ENCODE measurements around the gene PBX4.

PBX4 gene

DNA sequence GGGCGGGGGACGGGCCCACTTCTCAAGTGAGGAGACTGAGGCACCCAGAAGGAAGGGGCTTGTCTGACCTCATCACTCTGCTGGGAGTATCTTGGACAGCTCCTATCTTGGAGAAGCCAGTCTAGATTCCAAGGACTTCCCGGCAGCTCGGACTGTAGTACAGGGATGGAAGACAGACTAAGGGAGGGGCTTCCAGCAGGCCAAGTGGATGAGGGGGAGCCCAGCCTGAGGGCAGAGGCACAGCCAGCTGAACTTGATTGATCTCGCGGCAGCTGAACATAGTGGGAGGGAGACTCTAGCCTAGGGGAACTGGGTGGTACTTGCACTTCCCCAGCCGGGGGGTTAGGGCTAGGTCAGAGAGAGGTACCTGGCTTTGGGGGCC lies 79.7 kb downstream of the PBX4 start:
- peak; percentile 13 for ATAC-seq

DNA sequence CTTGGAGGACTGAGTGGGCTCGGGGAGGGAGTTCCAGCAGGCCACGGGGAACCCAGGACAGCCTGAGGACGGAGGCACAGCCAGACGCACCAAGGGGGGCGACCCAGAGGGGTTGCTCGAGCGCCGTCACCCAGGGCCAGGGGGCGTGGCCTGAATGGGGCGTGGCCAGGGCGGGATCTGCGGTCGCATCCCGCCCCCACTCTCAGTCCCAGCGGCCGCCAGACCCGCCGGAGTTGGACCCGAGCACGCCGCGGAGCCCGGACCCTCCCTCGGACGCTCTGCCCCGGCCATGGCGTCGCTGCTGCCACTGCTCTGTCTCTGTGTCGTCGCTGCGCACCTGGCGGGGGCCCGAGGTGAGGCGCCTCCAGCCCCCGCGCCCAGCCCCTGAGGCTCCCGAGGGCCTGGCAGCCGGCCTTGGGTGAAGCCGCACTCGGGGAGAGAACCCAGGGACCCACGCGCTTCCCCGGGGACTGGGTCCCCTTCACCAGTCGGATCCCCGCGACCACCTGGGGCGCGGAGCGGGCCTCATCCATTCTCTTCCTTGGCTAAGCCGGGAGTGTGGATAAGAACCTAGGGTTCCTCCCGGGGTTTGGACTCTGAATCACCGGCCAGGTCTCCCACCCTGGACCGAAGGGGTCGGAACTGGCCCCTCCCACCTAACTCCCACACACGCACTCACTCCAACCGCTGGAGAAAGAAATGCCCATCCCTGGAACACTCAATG lies 80.3 kb downstream of the PBX4 start, which contains the start of gene CILP2:
Gene CILP2, plus strand, starts transcription at position 205 of the 724 bp plus-strand sequence. Its CDS starts 85 bp downstream, at position 290.
- peak within 1 kb of the TSS; percentile 64 for H3K4me3 Mint-ChIP-seq
- peaks cover 34% of the 10 kb centered on the region for H3K4me1 Mint-ChIP-seq
- H3K9me3 Mint-ChIP-seq: no peaks in the 10 kb centered on the region
- H3K36me3 Mint-ChIP-seq: no peaks in the 10 kb centered on the region
- H3K27ac Mint-ChIP-seq: peak within 1 kb of the TSS; percentile 37
- ATAC-seq: peak; percentile 18
- H3K27me3 Mint-ChIP-seq: peaks cover 45% of the 10 kb centered on the region

More for the DNA sequence above, 79.7 kb downstream of the PBX4 start:
- H3K27me3 Mint-ChIP-seq: peaks cover 50% of the 10 kb centered on the region
- no peaks in the 10 kb centered on the region for H3K36me3 Mint-ChIP-seq
- H3K4me1 Mint-ChIP-seq: peaks cover 34% of the 10 kb centered on the region
- no peaks in the 10 kb centered on the region for H3K9me3 Mint-ChIP-seq
- peak overlapping the region; percentile 33 for H3K27ac Mint-ChIP-seq
- peak overlapping the region; percentile 63 for H3K4me3 Mint-ChIP-seq

DNA sequence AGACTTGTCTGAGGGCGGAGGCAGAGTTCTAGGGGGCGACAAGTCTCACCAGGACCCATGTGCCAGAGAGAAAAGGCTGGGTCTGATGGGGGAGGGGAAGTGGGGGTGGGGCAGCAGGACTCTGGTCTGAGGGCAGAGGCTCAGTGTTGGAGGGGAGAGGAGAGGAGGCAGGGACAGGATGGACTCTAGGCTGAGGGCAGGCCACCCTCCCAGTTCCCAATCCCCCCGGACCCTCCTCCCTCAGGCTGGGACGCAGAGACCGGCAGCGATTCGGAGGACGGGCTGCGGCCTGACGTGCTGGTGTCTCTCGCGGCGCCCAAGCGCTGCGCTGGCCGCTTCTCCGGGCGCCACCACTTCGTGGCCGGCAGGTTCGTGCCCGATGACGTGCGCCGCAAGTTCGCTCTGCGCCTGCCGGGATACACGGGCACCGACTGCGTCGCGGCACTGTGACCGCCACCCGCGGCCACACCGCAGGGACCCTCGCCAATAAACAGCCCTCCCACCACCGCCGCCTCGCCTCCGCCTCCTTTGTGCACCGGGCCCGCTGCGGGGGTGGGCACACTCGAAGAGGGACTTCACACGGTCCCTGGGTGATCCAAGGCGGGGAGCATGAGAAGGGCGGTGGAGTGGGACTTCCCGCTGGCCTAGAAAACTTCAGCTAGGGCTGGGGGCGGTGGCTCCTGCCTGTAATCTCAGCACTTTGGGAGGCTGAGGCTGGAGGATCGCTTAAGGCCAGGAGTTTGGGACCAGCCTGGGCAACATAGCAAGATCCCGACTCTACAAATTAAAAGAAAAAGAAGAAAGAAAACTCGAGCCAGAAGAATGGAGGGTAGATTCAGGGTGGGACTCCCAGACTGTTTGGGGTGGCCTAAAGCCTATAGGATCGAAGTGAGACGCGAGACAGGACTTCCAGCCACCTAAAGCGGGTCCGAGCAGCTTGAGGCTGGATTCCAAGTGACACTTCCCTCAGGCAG lies 81.1 kb downstream of the PBX4 start:
- H3K36me3 Mint-ChIP-seq: no peaks in the 10 kb centered on the region
- no peaks in the 10 kb centered on the region for H3K9me3 Mint-ChIP-seq
- peaks cover 37% of the 10 kb centered on the region for H3K27me3 Mint-ChIP-seq
- ATAC-seq: no peak
- H3K4me3 Mint-ChIP-seq: peak overlapping the region; percentile 64
- peaks cover 35% of the 10 kb centered on the region for H3K4me1 Mint-ChIP-seq
- peak overlapping the region; percentile 37 for H3K27ac Mint-ChIP-seq

DNA sequence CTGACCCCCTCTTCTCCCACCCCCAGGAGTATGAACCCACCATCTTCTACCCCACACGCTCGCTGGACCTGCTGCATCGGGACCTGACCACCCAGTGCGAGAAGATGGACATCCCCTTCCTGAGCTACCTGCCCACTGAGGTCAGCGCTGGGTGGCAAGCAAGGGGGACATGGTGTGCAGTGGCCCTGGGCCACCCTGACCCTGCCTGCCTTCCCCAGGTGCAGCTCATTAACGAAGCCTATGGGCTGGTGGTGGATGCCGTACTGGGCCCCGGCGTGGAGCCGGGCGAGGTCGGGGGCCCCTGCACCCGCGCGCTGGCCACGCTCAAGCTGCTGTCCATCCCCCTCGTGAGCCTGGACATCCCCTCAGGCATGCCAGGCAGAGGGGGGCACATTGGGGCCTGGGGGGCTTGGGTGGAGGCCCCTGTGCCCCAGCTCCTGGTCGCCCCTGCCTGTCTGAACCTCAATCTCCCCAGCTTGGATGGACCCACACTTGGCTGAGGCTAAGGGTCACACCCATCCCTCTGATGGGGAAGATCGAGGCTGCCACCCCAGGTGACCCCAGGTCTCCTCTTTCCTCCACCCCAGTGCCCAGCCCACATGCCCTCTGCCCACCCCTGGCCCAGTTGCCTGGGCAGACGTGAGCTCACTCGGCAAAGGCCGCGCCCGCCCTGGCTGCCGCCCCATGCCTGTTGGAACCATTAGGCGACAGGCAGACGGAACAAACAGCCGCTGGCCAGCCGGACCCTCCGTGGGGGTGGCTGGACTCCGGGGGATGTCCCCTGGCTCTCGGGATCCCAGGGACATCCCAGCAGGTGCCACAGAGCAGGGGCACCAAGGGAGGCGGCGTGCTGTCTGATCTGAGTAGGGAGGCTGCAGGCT lies 82.9 kb downstream of the PBX4 start:
- no peaks in the 10 kb centered on the region for H3K9me3 Mint-ChIP-seq
- no peak overlapping the region for H3K27ac Mint-ChIP-seq
- no peak overlapping the region for H3K4me3 Mint-ChIP-seq
- peaks cover 19% of the 10 kb centered on the region for H3K27me3 Mint-ChIP-seq
- ATAC-seq: no peak
- peaks cover 30% of the 10 kb centered on the region for H3K4me1 Mint-ChIP-seq
- H3K36me3 Mint-ChIP-seq: peaks cover 6% of the 10 kb centered on the region

DNA sequence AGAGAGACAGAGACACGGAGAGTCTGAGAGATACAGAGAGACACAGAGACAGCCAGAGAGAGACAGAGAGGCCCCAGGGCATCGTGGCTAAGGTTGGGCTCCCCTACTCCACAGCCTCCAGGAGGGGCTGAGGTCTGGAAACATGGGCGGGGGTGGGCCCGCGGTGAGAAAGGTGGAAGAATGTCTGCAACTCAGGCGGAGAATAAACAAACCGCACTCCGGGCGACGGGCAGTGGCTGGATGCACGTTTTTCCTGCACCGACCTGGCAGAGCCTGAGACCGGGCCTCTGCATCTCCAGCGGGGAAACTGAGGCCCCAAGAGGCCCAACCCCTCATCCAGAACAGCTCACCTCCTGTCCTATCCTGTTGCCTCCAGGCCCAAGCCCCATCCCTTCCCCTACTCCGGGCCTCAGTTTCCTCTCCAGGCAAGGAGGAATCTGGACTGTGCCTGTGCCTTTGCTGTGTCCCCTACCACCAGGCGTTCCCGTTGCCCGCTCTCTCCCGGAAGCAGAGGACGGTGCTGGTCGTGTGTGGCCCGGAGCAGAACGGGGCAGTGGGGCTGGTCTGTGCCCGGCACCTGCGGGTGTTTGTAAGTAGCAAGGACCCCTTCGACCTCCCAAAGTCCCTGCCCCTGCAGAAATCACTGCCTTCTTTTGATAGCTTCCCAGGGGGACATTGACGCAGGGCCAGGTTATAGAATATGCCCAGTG lies 83.8 kb downstream of the PBX4 start:
- Mint-ChIP-seq H3K4me1 (peaks cover 28% of the 10 kb centered on the region), H3K36me3 (peaks cover 6% of the 10 kb centered on the region), H3K9me3 (no peaks in the 10 kb centered on the region), H3K27ac (no peak overlapping the region), H3K4me3 (no peak overlapping the region), H3K27me3 (peaks cover 15% of the 10 kb centered on the region)
- no peak for ATAC-seq

DNA sequence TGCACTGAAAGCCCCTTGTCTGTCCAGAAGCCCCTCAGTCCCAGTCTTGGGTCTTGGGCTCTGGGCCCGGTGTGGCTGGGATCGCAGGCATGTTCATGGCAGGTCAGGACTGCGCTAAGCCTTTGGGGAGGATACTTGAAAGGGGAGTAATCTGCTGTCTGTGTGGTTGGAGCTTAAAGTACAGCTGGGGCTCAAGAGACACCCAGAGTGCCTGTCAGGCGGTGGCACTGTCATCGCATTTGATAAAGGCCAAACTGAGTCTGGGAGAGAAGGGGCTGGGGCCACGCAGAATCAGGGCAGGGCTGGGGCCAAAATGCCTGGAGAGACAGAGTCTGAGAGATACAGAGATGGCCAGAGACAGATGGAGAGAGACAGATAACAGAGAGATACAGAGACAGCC lies 84.6 kb downstream of the PBX4 start:
- H3K27me3 Mint-ChIP-seq: peaks cover 7% of the 10 kb centered on the region
- peaks cover 24% of the 10 kb centered on the region for H3K4me1 Mint-ChIP-seq
- H3K4me3 Mint-ChIP-seq: no peak overlapping the region
- no peaks in the 10 kb centered on the region for H3K9me3 Mint-ChIP-seq
- ATAC-seq: no peak
- no peak overlapping the region for H3K27ac Mint-ChIP-seq
- H3K36me3 Mint-ChIP-seq: peaks cover 6% of the 10 kb centered on the region

- Mint-ChIP-seq H3K4me3 (no peak overlapping the region), H3K36me3 (peaks cover 11% of the 10 kb centered on the region), H3K9me3 (no peaks in the 10 kb centered on the region), H3K4me1 (peaks cover 18% of the 10 kb centered on the region), H3K27me3 (no peaks in the 10 kb centered on the region), H3K27ac (no peak overlapping the region)
- ATAC-seq: no peak
Measured at GRCh38 chr19:19532806-19533701, 85.4 kb downstream of the PBX4 start.

- Mint-ChIP-seq H3K4me3 (no peak overlapping the region), H3K27ac (peak overlapping the region; percentile 11), H3K9me3 (no peaks in the 10 kb centered on the region), H3K27me3 (no peaks in the 10 kb centered on the region), H3K36me3 (peaks cover 18% of the 10 kb centered on the region), H3K4me1 (peaks cover 12% of the 10 kb centered on the region)
- peak; percentile 85 for ATAC-seq
Measured at GRCh38 chr19:19531951-19532805, 86.3 kb downstream of the PBX4 start.

DNA sequence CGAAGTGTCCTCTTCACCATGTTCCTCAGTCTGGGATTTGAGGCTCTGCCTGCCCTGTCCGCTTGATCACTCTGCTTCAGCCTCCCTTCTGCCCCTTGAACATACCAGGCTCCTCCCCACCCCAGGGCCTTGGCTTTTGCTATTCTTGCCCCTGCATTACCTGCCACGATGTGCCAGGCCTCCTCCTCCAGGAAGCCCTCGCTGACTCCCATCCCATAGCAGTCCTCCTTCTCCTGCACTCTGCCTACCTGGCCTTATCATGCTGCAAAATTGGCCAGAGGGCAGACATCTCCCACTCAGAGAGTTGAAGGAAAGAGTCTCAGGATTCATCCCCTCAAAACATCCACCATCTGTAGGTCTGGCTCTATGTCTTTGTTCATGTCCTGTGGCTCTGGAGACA lies 87.6 kb downstream of the PBX4 start:
- H3K36me3 Mint-ChIP-seq: peaks cover 20% of the 10 kb centered on the region
- ATAC-seq: no peak
- H3K27ac Mint-ChIP-seq: peak overlapping the region; percentile 14

GRCh38 chr19:19530423-19530804 lies 88.1 kb downstream of the PBX4 start:
- Mint-ChIP-seq H3K27ac (peak overlapping the region; percentile 14), H3K4me3 (no peak overlapping the region), H3K27me3 (no peaks in the 10 kb centered on the region), H3K4me1 (peaks cover 17% of the 10 kb centered on the region), H3K9me3 (no peaks in the 10 kb centered on the region), H3K36me3 (peaks cover 20% of the 10 kb centered on the region)
- no peak for ATAC-seq

More for the DNA sequence above, 87.6 kb downstream of the PBX4 start:
- no peak overlapping the region for H3K4me3 Mint-ChIP-seq
- H3K4me1 Mint-ChIP-seq: peaks cover 16% of the 10 kb centered on the region
- H3K9me3 Mint-ChIP-seq: no peaks in the 10 kb centered on the region
- no peaks in the 10 kb centered on the region for H3K27me3 Mint-ChIP-seq

DNA sequence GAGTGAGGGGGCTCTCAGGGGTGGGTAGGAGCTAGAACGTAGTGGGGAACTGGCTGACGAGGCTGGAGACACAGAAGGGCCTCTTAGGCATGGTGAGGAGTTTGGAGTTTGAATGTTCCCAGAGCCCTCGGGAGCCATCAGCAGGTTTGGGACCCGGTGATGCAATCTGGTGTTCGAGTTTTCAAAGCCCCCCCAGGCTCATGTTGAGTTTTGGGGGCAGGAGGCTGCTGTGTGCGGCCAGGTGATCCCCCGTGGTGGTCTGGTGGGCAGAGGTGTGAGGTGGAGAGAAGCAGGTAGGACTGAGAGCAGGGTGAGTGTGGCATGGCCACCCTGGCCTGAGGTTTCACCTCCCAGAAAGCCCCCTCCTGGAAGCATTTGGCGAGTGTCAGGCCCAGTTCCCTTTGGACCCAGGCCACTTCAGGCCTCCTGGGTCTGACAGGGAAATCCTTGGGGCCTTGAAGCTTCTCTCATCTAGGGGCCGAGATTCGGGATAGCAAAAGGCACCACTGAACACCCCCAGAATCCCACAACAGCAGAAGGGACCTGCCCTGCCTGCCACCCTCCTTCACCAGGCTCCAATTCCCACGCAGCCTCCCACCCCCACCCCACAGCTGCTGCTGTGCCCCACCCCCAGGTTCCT lies 88.6 kb downstream of the PBX4 start:
- no peak overlapping the region for H3K4me3 Mint-ChIP-seq
- H3K9me3 Mint-ChIP-seq: no peaks in the 10 kb centered on the region
- ATAC-seq: no peak
- H3K36me3 Mint-ChIP-seq: peaks cover 20% of the 10 kb centered on the region
- no peak overlapping the region for H3K27ac Mint-ChIP-seq
- H3K4me1 Mint-ChIP-seq: peaks cover 22% of the 10 kb centered on the region
- H3K27me3 Mint-ChIP-seq: no peaks in the 10 kb centered on the region

GRCh38 chr19:19528721-19529490 lies 89.6 kb downstream of the PBX4 start, which contains the start of gene YJEFN3:
YJEFN3 (plus strand) TSS chr19:19528911; CDS start chr19:19528933, 22 bp downstream.
- Mint-ChIP-seq H3K27ac (no peak within 1 kb of the TSS), H3K4me3 (no peak within 1 kb of the TSS), H3K36me3 (peaks cover 20% of the 10 kb centered on the region), H3K4me1 (peaks cover 32% of the 10 kb centered on the region), H3K9me3 (no peaks in the 10 kb centered on the region), H3K27me3 (no peaks in the 10 kb centered on the region)
- no peak for ATAC-seq

Data from stimulated activated memory B cell treated with anti-CD40 and anti-IgM and Interleukin-4, amounts not matched to agents 10 μg/mL and 1 μg/mL and 100 μg/mL, for 72 hours (primary cell).